GM12875 (cell line): ENCODE data around the gene RNASE4.

Experiments used
- H3K4me3 ChIP-seq: one replicate; pipeline ENCODE4 v1.5.1; 2011; ENCODE audit warnings: low read depth, low read length, control low read depth
- CTCF ChIP-seq: IDR thresholded peaks from 2 replicates; pipeline ENCODE4 v1.5.1; 2011; ENCODE audit warnings: low read depth, mild to moderate bottlenecking, control low read depth, inconsistent platforms, low read length, moderate library complexity, borderline replicate concordance; ENCODE audit not compliant: insufficient read depth

RNASE4 gene

GRCh38 chr14:20655851-20656250 lies 28.5 kb upstream of the RNASE4 start:
- H3K4me3 ChIP-seq = no peak overlapping the region
- TF ChIP-seq CTCF = peak; percentile 27; the same call in 1 of the 2 replicates

- no peak overlapping the region for H3K4me3 ChIP-seq
- no peak for TF ChIP-seq CTCF
Observed at GRCh38 chr14:20656274-20656673, 28.1 kb upstream of the RNASE4 start.

- H3K4me3 ChIP-seq = no peak overlapping the region
- TF ChIP-seq CTCF = peak; percentile 24; the same call in 1 of the 2 replicates
Observed at GRCh38 chr14:20657216-20658211, 26.8 kb upstream of the RNASE4 start.

- no peak for TF ChIP-seq CTCF
- H3K4me3 ChIP-seq = no peak overlapping the region
Observed at GRCh38 chr14:20658246-20658645, 26.1 kb upstream of the RNASE4 start.

GRCh38 chr14:20659336-20659735 lies 25.0 kb upstream of the RNASE4 start:
- no peak for TF ChIP-seq CTCF
- no peak overlapping the region for H3K4me3 ChIP-seq

- no peak for TF ChIP-seq CTCF
- no peak overlapping the region for H3K4me3 ChIP-seq
Observed at GRCh38 chr14:20659813-20660395, 24.5 kb upstream of the RNASE4 start.
